ENCODE measurements around the gene SLC15A1. TPM values are rescaled to one million over a fixed set of nuclear protein-coding genes. Genes with fewer than 3 reads are reported as not detected.

The SLC15A1 gene
- polyA plus RNA-seq, 1 donor from 2014 or later: not detected

- Histone ChIP-seq H3K27me3 (ENCODE audit: insufficient read depth, low read depth, low read length) (no peaks in the 10 kb centered on the region), H3K79me2 (replicated peaks; ENCODE audit: insufficient read depth, low read length) (no peaks in the 10 kb centered on the region), H4K20me1 (ENCODE audit: insufficient read depth) (no peaks in the 10 kb centered on the region), H3K9me2 (ENCODE audit: insufficient read depth, low read length) (no peaks in the 10 kb centered on the region), H2AFZ (ENCODE audit: low read depth, low read length) (no peak overlapping the region), H3K4me2 (ENCODE audit: low read length) (no peak overlapping the region), H3F3A (ENCODE audit: insufficient read depth, low read length, poor library complexity, severe bottlenecking) (no peaks in the 10 kb centered on the region), H3K4me3 (ENCODE audit: low read length) (no peak overlapping the region), H3K27ac (ENCODE audit: low read length) (no peak overlapping the region), H3K9ac (ENCODE audit: low read length) (no peak overlapping the region), H3K9me3 (ENCODE audit: low read length) (no peaks in the 10 kb centered on the region), H3K36me3 (ENCODE audit: insufficient read depth, low read length) (no peaks in the 10 kb centered on the region)
- TF ChIP-seq EP300 (conservative IDR thresholded peaks at IDR 0.05; ENCODE audit: poor library complexity, severe bottlenecking): no peak
- TF ChIP-seq MXI1 (conservative IDR thresholded peaks at IDR 0.05; ENCODE audit: poor library complexity, severe bottlenecking): no peak
- no peak for TF ChIP-seq SMC3 (conservative IDR thresholded peaks at IDR 0.05; ENCODE audit: poor library complexity)
- no peak for TF ChIP-seq TAF1 (IDR thresholded peaks at IDR 0.05; ENCODE audit: low read depth)
- TF ChIP-seq EZH2 (IDR thresholded peaks at IDR 0.05; ENCODE audit: borderline replicate concordance, insufficient read depth, low read length, poor library complexity, severe bottlenecking): no peak
- no peak for TF ChIP-seq REST (IDR thresholded peaks at IDR 0.05; ENCODE audit: borderline replicate concordance)
- no peak for TF ChIP-seq POLR2AphosphoS5 (IDR thresholded peaks at IDR 0.05)
- TF ChIP-seq CTCF (IDR thresholded peaks at IDR 0.05; ENCODE audit: poor library complexity, severe bottlenecking): no peak
- no peak for TF ChIP-seq RAD21 (conservative IDR thresholded peaks at IDR 0.05)
Observed at GRCh38 chr13:98795220-98795619, 42.7 kb upstream of the SLC15A1 start.

- Histone ChIP-seq H3K9me3 (ENCODE audit: low read length) (no peaks in the 10 kb centered on the region), H3K27ac (ENCODE audit: low read length) (no peak overlapping the region), H2AFZ (ENCODE audit: low read depth, low read length) (no peak overlapping the region), H4K20me1 (ENCODE audit: insufficient read depth) (no peaks in the 10 kb centered on the region), H3K9ac (ENCODE audit: low read length) (no peak overlapping the region), H3K4me2 (ENCODE audit: low read length) (no peak overlapping the region), H3K36me3 (ENCODE audit: insufficient read depth, low read length) (no peaks in the 10 kb centered on the region), H3K4me3 (ENCODE audit: low read length) (no peak overlapping the region), H3K9me2 (ENCODE audit: insufficient read depth, low read length) (no peaks in the 10 kb centered on the region), H3F3A (ENCODE audit: insufficient read depth, low read length, poor library complexity, severe bottlenecking) (no peaks in the 10 kb centered on the region), H3K27me3 (ENCODE audit: insufficient read depth, low read depth, low read length) (no peaks in the 10 kb centered on the region), H3K79me2 (replicated peaks; ENCODE audit: insufficient read depth, low read length) (no peaks in the 10 kb centered on the region)
- TF ChIP-seq EP300 (conservative IDR thresholded peaks at IDR 0.05; ENCODE audit: poor library complexity, severe bottlenecking): no peak
- no peak for TF ChIP-seq SMC3 (conservative IDR thresholded peaks at IDR 0.05; ENCODE audit: poor library complexity)
- no peak for TF ChIP-seq TAF1 (IDR thresholded peaks at IDR 0.05; ENCODE audit: low read depth)
- TF ChIP-seq MXI1 (conservative IDR thresholded peaks at IDR 0.05; ENCODE audit: poor library complexity, severe bottlenecking): no peak
Observed at GRCh38 chr13:98794498-98794897, 42.0 kb upstream of the SLC15A1 start.

Measured in neural cell (in vitro differentiated cells).